GM19467 (cell line): ENCODE results near the gene PTDSS2.

Experiments
- ATAC-seq: cut with Tn5 transposase; IDR thresholded peaks from one replicate; pipeline ENCODE4 v1.9.1; 2021; ENCODE audit warnings: mild to moderate bottlenecking, moderate library complexity; ENCODE audit not compliant: unreplicated experiment

The PTDSS2 gene

GRCh38 chr11:445765-446588 lies 4.1 kb upstream of the PTDSS2 start:
- ATAC-seq, result no peak

- ATAC-seq, result no peak
Observed at GRCh38 chr11:446891-447290, 3.2 kb upstream of the PTDSS2 start.

GRCh38 chr11:447923-448731 lies 2.0 kb upstream of the PTDSS2 start:
- ATAC-seq, result peak; percentile 49

- ATAC-seq, result no peak
Observed at GRCh38 chr11:450809-451451, 851 bp downstream of the PTDSS2 start.

- ATAC-seq, result no peak
Observed at GRCh38 chr11:451738-452137, 1.7 kb downstream of the PTDSS2 start.

- no peak for ATAC-seq
Observed at GRCh38 chr11:452203-452744, 2.2 kb downstream of the PTDSS2 start.

- ATAC-seq, result no peak
Observed at GRCh38 chr11:452916-453527, 2.9 kb downstream of the PTDSS2 start.

GRCh38 chr11:453564-453963 lies 3.5 kb downstream of the PTDSS2 start:
- no peak for ATAC-seq

GRCh38 chr11:454043-454442 lies 4.0 kb downstream of the PTDSS2 start:
- no peak for ATAC-seq

- no peak for ATAC-seq
Observed at GRCh38 chr11:454801-455565, 4.9 kb downstream of the PTDSS2 start.

GRCh38 chr11:455566-456147 lies 5.6 kb downstream of the PTDSS2 start:
- ATAC-seq, result no peak

- ATAC-seq, result no peak
Observed at GRCh38 chr11:456533-456932, 6.5 kb downstream of the PTDSS2 start.

GRCh38 chr11:457111-457760 lies 7.2 kb downstream of the PTDSS2 start:
- ATAC-seq, result no peak

- no peak for ATAC-seq
Observed at GRCh38 chr11:459511-460220, 9.6 kb downstream of the PTDSS2 start.

- no peak for ATAC-seq
Observed at GRCh38 chr11:460331-461199, 10.5 kb downstream of the PTDSS2 start.

- no peak for ATAC-seq
Observed at GRCh38 chr11:461626-462025, 11.5 kb downstream of the PTDSS2 start.

- no peak for ATAC-seq
Observed at GRCh38 chr11:462107-462890, 12.2 kb downstream of the PTDSS2 start.
